SKM-1 treated with dmso at 0.1 percent for 144 hours (cell line): ENCODE measurements around the gene TIAM2.
"Not testable (repeated sequence)": the region's sequence is repeated elsewhere in the genome, so short reads cannot be mapped to it uniquely, and the experiment has no call there.

Experiments
- DNase-seq: peaks from one replicate; lab custom pipeline; 2025; ENCODE audit not compliant: unreplicated experiment; lab: John Stamatoyannopoulos, UW

TIAM2 gene

GRCh38 chr6:154989448-154989847, 5.7 kb upstream of the TIAM2 start:
- DNase-seq = no peak

- no peak for DNase-seq
These were observed 3.9 kb upstream of the TIAM2 start for GRCh38 chr6:154991207-154991606.

GRCh38 chr6:154993026-154993425, 2.1 kb upstream of the TIAM2 start:
- no peak for DNase-seq

GRCh38 chr6:154993710-154994109, 1.4 kb upstream of the TIAM2 start:
- no peak for DNase-seq

GRCh38 chr6:154994836-154995253, 270 bp upstream of the TIAM2 start:
- no peak for DNase-seq

GRCh38 chr6:154996016-154996590, 988 bp downstream of the TIAM2 start:
- DNase-seq = no peak

GRCh38 chr6:154996841-154997311, 1.8 kb downstream of the TIAM2 start:
- DNase-seq = no peak

- DNase-seq = no peak
These were observed 3.7 kb downstream of the TIAM2 start for GRCh38 chr6:154998855-154999254.

- DNase-seq = no peak
These were observed 6.4 kb downstream of the TIAM2 start for GRCh38 chr6:155001482-155001881.

- no peak for DNase-seq
These were observed 6.8 kb downstream of the TIAM2 start for GRCh38 chr6:155001934-155002333.

GRCh38 chr6:155003476-155003875, 8.4 kb downstream of the TIAM2 start:
- DNase-seq = no peak

- DNase-seq = no peak
These were observed 8.9 kb downstream of the TIAM2 start for GRCh38 chr6:155004017-155004416.

- no peak for DNase-seq
These were observed 9.7 kb downstream of the TIAM2 start for GRCh38 chr6:155004576-155005372.

GRCh38 chr6:155008625-155009024, 13.5 kb downstream of the TIAM2 start:
- no peak for DNase-seq

GRCh38 chr6:155010940-155011339, 15.8 kb downstream of the TIAM2 start:
- DNase-seq = no peak

GRCh38 chr6:155011809-155012291, 16.7 kb downstream of the TIAM2 start:
- no peak for DNase-seq

- no peak for DNase-seq
These were observed 18.4 kb downstream of the TIAM2 start for GRCh38 chr6:155013457-155013876.

GRCh38 chr6:155014137-155014536, 19.0 kb downstream of the TIAM2 start:
- DNase-seq = no peak

- DNase-seq = no peak
These were observed 19.7 kb downstream of the TIAM2 start for GRCh38 chr6:155014670-155015300.

- not testable (repeated sequence) for DNase-seq
These were observed 23.3 kb downstream of the TIAM2 start for GRCh38 chr6:155018415-155018814.

- no peak for DNase-seq
These were observed 26.6 kb downstream of the TIAM2 start for GRCh38 chr6:155021680-155022079.

GRCh38 chr6:155022721-155023120, 27.6 kb downstream of the TIAM2 start:
- DNase-seq = no peak
